CD14-positive monocyte (primary cell): ENCODE results near the gene TMPRSS3. TPM values are rescaled to one million over a fixed set of nuclear protein-coding genes. Genes with fewer than 3 reads are reported as not detected.

Experiments used
- DNase-seq, 3 donors: peaks; one replicate each; pipeline ENCODE4 v3.0.0-alpha.2; 2011 to 2022
- H2AFZ ChIP-seq: 2 replicates; pipeline ENCODE4 v1.6.0; 2012; ENCODE audit warnings: mild to moderate bottlenecking, low read depth, low read length, inconsistent platforms; ENCODE audit not compliant: insufficient read depth, poor library complexity, severe bottlenecking
- H3K27ac ChIP-seq, 2 donors: 1 replicate in 1 of 2; 2 replicates in 1 of 2; pipeline ENCODE4 v1.5.1; 2012 to 2013; ENCODE audit warnings: low read length in 2 of 2, control low read depth in 1 of 2, inconsistent platforms in 1 of 2, low read depth in 1 of 2, mild to moderate bottlenecking in 1 of 2
- H3K27me3 ChIP-seq, 2 donors: one replicate each; pipeline versions ENCODE4 v1.6.0 to v1.6.1; 2011 to 2013; ENCODE audit warnings: low read length in 2 of 2; ENCODE audit not compliant: control insufficient read depth in 2 of 2, insufficient read depth in 2 of 2
- H3K36me3 ChIP-seq, 2 donors: replicated peaks in 1 of 2; 1 replicate in 1 of 2; 2 replicates in 1 of 2; pipeline versions ENCODE4 v1.5.1 to v1.6.1; 2012 to 2013; ENCODE audit warnings: low read length in 2 of 2, control low read depth in 1 of 2, inconsistent platforms in 1 of 2, mild to moderate bottlenecking in 1 of 2; ENCODE audit not compliant: insufficient read depth in 2 of 2, control insufficient read depth in 1 of 2
- H3K4me1 ChIP-seq, 2 donors: 1 replicate in 1 of 2; 2 replicates in 1 of 2; pipeline versions ENCODE4 v1.5.1 to v1.6.1; 2012 to 2013; ENCODE audit warnings: low read length in 2 of 2, control low read depth in 1 of 2, inconsistent platforms in 1 of 2, mild to moderate bottlenecking in 1 of 2, moderate library complexity in 1 of 2; ENCODE audit not compliant: insufficient read depth in 2 of 2, control insufficient read depth in 1 of 2
- H3K4me2 ChIP-seq: replicated peaks from 2 replicates; pipeline ENCODE3; 2012; ENCODE audit warnings: low read length, moderate library complexity, mild to moderate bottlenecking; ENCODE audit not compliant: poor library complexity, severe bottlenecking; ENCODE audit errors: extremely low read depth
- H3K4me3 ChIP-seq, 3 experiments: fragments of 200-600 bp in 1 of 3; sonication (generic) in 1 of 3; replicated peaks in 1 of 3; 1 replicate in 2 of 3; 2 replicates in 1 of 3; pipeline ENCODE4 v1.5.1; 2011 to 2013; ENCODE audit warnings: low read length in 3 of 3, mild to moderate bottlenecking in 3 of 3, control low read depth in 2 of 3, low read depth in 2 of 3, inconsistent platforms in 1 of 3, moderate library complexity in 1 of 3
- H3K79me2 ChIP-seq: 2 replicates; pipeline ENCODE4 v1.6.0; 2012; ENCODE audit warnings: mild to moderate bottlenecking, control low read depth, inconsistent platforms, low read length, moderate library complexity; ENCODE audit not compliant: insufficient read depth
- H3K9ac ChIP-seq: 2 replicates; pipeline ENCODE4 v1.6.0; 2017; ENCODE audit warnings: low read length, mild to moderate bottlenecking; ENCODE audit not compliant: insufficient read depth, poor library complexity, severe bottlenecking
- H3K9me3 ChIP-seq, 2 donors: replicated peaks in 1 of 2; 1 replicate in 1 of 2; 2 replicates in 1 of 2; pipeline versions ENCODE4 v1.5.1 to v1.6.1; 2012 to 2013; ENCODE audit warnings: low read length in 2 of 2, control low read depth in 1 of 2; ENCODE audit not compliant: control insufficient read depth in 1 of 2, insufficient read depth in 1 of 2
- H4K20me1 ChIP-seq: 2 replicates; pipeline ENCODE4 v1.6.0; 2012; ENCODE audit warnings: mild to moderate bottlenecking, low read length, control low read depth, moderate library complexity; ENCODE audit not compliant: insufficient read depth
- H3K27ac Mint-ChIP-seq, 7 donors: one replicate each; pipeline ENCODE4 v1.8.0; 2020; ENCODE audit warnings: mild to moderate bottlenecking in 7 of 7, mixed read lengths in 7 of 7, moderate library complexity in 6 of 7, inconsistent platforms in 2 of 7
- H3K27me3 Mint-ChIP-seq, 3 donors: one replicate each; pipeline ENCODE4 v1.8.0; 2021 to 2022; ENCODE audit warnings: low read depth in 3 of 3, mild to moderate bottlenecking in 3 of 3, mixed read lengths in 3 of 3, moderate library complexity in 3 of 3, inconsistent platforms in 1 of 3
- H3K36me3 Mint-ChIP-seq, 2 donors: one replicate each; pipeline ENCODE4 v1.8.0; 2020; ENCODE audit warnings: mixed read lengths in 2 of 2, inconsistent platforms in 1 of 2, mild to moderate bottlenecking in 1 of 2
- H3K4me1 Mint-ChIP-seq: one replicate; pipeline ENCODE4 v1.8.0; 2020; ENCODE audit warnings: mild to moderate bottlenecking, mixed read lengths
- H3K4me3 Mint-ChIP-seq, 2 donors: one replicate each; pipeline ENCODE4 v1.8.0; 2020; ENCODE audit warnings: mild to moderate bottlenecking in 2 of 2, mixed read lengths in 2 of 2, moderate library complexity in 1 of 2
- H3K9me3 Mint-ChIP-seq, 7 donors: one replicate each; pipeline ENCODE4 v1.8.0; 2020 to 2022; ENCODE audit warnings: mixed read lengths in 7 of 7, mild to moderate bottlenecking in 6 of 7, moderate library complexity in 6 of 7, inconsistent platforms in 2 of 7
- CTCF ChIP-seq: fragments of 200-600 bp; IDR thresholded peaks from one replicate; pipeline ENCODE4 v1.8.0; 2022; ENCODE audit warnings: antibody characterized with exemption, mild to moderate bottlenecking
- WGBS: methylation state at CpG from one replicate; pipeline ENCODE4 v1.1.5; 2013; ENCODE audit warnings: missing lambda C conversion rate; ENCODE audit not compliant: insufficient coverage; 5-methylcytosine and 5-hydroxymethylcytosine counted together
- intact Hi-C, 2 donors: fragments of 100-400 bp; cut with micrococcal nuclease; formaldehyde crosslinking; loops; one replicate each; pipeline versions ENCODE4 v1.15.0 to v1.15.1; 2023
- polyA plus RNA-seq, 3 donors: library from polyadenylated mRNA; depleted of rRNA in 1 of 3; unstranded in 2 of 3; stranded (reverse) in 1 of 3; fragments of 300-500 nt in 2 of 3; fragments of >200 nt in 1 of 3; fragmentation: Illumina TruSeq in 2 of 3; gene quantifications; 1 replicate in 2 of 3; 2 replicates in 1 of 3; pipeline ENCODE4 v1.2.3, GENCODE V29; 2012 to 2021

The TMPRSS3 gene
- polyA plus RNA-seq, 3 donors, result 0.30 TPM; not detected in 2

GRCh38 chr21:42401820-42402251 lies 6.0 kb upstream of the TMPRSS3 start:
- DNase-seq, result no peak
- Histone ChIP-seq H3K36me3 (no peaks in the 10 kb centered on the region), H3K4me3 (no peak overlapping the region), H3K4me2 (no peak overlapping the region), H3K9ac (no peak overlapping the region), H4K20me1 (no peaks in the 10 kb centered on the region), H3K27me3 (no peaks in the 10 kb centered on the region), H3K79me2 (no peaks in the 10 kb centered on the region), H3K27ac (no peak overlapping the region), H2AFZ (no peak overlapping the region), H3K4me1 (peaks cover 2 to 7% of the 10 kb centered on the region in 2 donors), H3K9me3 (no peaks in the 10 kb centered on the region)
- WGBS, result no CpG with 5 or more reads among the region's 2 CpGs
- H3K9me3 Mint-ChIP-seq, result peaks cover 0 to 5% (median 2%) of the 10 kb centered on the region in 7 donors
- peaks cover 6% of the 10 kb centered on the region for H3K4me1 Mint-ChIP-seq
- no peak overlapping the region for H3K4me3 Mint-ChIP-seq
- no peaks in the 10 kb centered on the region for H3K27me3 Mint-ChIP-seq
- no peak overlapping the region for H3K27ac Mint-ChIP-seq
- intact Hi-C loops, result no loop called here
- H3K36me3 Mint-ChIP-seq, result no peaks in the 10 kb centered on the region
- no peak for TF ChIP-seq CTCF

- H3K4me3 ChIP-seq, result no peak overlapping the region
- H3K4me2 ChIP-seq, result no peak overlapping the region
- H2AFZ ChIP-seq, result no peak overlapping the region
- H3K4me1 Mint-ChIP-seq, result no peaks in the 10 kb centered on the region
- no CpG with 5 or more reads among the region's 3 CpGs for WGBS
- peaks cover 0 to 5% (median 2%) of the 10 kb centered on the region in 7 donors for H3K9me3 Mint-ChIP-seq
- no peak for TF ChIP-seq CTCF
- no peak for DNase-seq
- H3K36me3 ChIP-seq, result no peaks in the 10 kb centered on the region
- intact Hi-C loops, result no loop called here
- no peaks in the 10 kb centered on the region for H3K79me2 ChIP-seq
- no peaks in the 10 kb centered on the region for H3K9me3 ChIP-seq
- no peaks in the 10 kb centered on the region for H3K27me3 Mint-ChIP-seq
- no peak overlapping the region for H3K27ac ChIP-seq
- H4K20me1 ChIP-seq, result no peaks in the 10 kb centered on the region
- H3K27ac Mint-ChIP-seq, result no peak overlapping the region
- no peak overlapping the region for H3K4me3 Mint-ChIP-seq
- H3K9ac ChIP-seq, result no peak overlapping the region
- no peaks in the 10 kb centered on the region for H3K36me3 Mint-ChIP-seq
- no peaks in the 10 kb centered on the region for H3K27me3 ChIP-seq
- peaks cover 0 to 1% of the 10 kb centered on the region in 2 donors for H3K4me1 ChIP-seq
Observed at GRCh38 chr21:42401154-42401553, 5.3 kb upstream of the TMPRSS3 start.
